Mucosa of descending colon (tissue), 3 donors: Measurements from ENCODE around the gene GPS2. TPM values are rescaled to one million over a fixed set of nuclear protein-coding genes. Genes with fewer than 3 reads are reported as not detected.
"Not testable (repeated sequence)": the region's sequence is repeated elsewhere in the genome, so short reads cannot be mapped to it uniquely, and the experiment has no call there.

Experiments
- ATAC-seq: fragments of 200-7000 bp; cut with Tn5 transposase; one replicate; pipeline ENCODE4 v1.9.1; 2020; ENCODE audit warnings: mild to moderate bottlenecking, moderate library complexity
- DNase-seq, 3 donors: peaks; one replicate each; pipeline ENCODE4 v3.0.0-alpha.2; 2020
- H3K36me3 ChIP-seq: fragments of 200-600 bp; one replicate; pipeline ENCODE4 v1.8.0; 2021; ENCODE audit warnings: low read depth, mild to moderate bottlenecking
- H3K4me1 ChIP-seq: fragments of 200-600 bp; one replicate; pipeline ENCODE4 v1.8.0; 2021; ENCODE audit warnings: low read depth, mild to moderate bottlenecking
- H3K4me3 ChIP-seq: fragments of 200-600 bp; one replicate; pipeline ENCODE4 v1.8.0; 2021; ENCODE audit warnings: mild to moderate bottlenecking
- H3K9me3 ChIP-seq: fragments of 200-600 bp; one replicate; pipeline ENCODE4 v1.8.0; 2021; ENCODE audit warnings: mild to moderate bottlenecking
- CTCF ChIP-seq: fragments of 200-600 bp; IDR thresholded peaks from one replicate; pipeline ENCODE4 v1.8.0; 2022; ENCODE audit warnings: antibody characterized with exemption, mild to moderate bottlenecking
- intact Hi-C, 2 donors: fragments of 100-400 bp; cut with DNase I in 1 of 2; cut with micrococcal nuclease in 1 of 2; formaldehyde crosslinking; loops; one replicate each; pipeline versions ENCODE4 v1.11.0 to v1.11.1; 2022; cut with DNase I, micrococcal nuclease
- total RNA-seq, 3 donors: library from RNA; stranded (reverse); fragmentation: NEBNext Ultra II Directional in 2 of 3; extraction: Animal tissue kit (Norgen Biotek cat#: 25700) in 2 of 3; gene quantifications; one replicate each; pipeline versions ENCODE4 v1.2.1 to v1.2.4, GENCODE V29; 2021 to 2023
- donor health status: DM: no; HTN: no; CAD: no; lungs with moderate emphysema.
- donor health status: DM: no; HTN: no; CAD: no.
- donor health status: DM: no; HTN: yes; CAD: no.

GPS2 gene
- total RNA-seq, 3 donors from 2014 or later: 68.1 to 89.8 (median 83.2) TPM

DNA sequence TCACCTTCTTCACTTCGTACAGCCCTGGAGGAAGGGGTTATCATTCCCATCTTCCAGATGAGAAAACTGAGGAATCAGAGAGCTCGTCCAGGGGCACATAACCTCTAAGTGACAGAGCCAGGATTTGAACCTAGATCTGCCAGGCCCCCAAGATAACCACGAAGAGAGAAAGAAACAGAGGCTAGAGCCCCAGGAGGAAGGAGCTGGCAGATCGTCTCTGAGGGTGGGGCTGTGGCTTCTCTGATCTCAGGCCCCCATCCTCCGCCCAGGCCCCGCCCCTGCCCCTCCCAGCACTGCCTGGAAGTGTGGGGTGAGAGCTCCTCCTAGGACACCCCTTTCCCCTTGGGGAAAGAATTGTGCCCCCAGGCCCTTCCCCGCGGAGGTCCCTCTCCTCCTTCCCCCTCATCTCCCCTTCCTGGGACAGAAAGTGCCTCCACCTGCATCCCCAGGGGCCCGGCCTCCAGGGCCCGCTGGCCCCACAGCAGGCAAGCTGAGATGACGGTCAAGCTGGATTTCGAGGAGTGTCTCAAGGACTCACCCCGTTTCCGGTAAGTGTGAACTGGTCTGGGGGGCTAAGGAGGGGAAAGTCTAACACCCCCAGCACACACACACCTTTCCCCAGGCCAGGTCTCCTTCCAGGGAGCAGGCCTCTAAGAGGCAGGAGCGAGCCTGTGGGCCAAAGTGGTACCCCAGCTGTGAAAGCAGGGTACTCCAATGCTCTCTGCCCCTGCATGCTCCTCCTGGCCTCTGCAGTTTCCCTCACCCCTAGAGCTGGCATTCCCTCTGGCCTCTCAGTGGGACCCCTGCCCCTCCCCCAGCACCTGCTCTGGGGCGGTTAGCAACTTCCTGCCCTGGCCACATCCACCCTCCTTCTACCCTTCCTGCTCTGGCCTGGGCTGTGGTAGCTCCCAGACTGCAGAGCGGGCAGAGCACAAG lies 21.3 kb upstream of the GPS2 start, which contains the start of gene ACAP1:
Gene ACAP1, plus strand, starts transcription at position 290 of the 936 bp plus-strand sequence. Its CDS starts 206 bp downstream, at position 496.
- Histone ChIP-seq H3K9me3 (no peaks in the 10 kb centered on the region), H3K4me3 (peak within 1 kb of the TSS; percentile 4), H3K4me1 (no peaks in the 10 kb centered on the region), H3K36me3 (no peaks in the 10 kb centered on the region)
- peak; percentile 72 to 92 (median 82) for DNase-seq
- intact Hi-C loops: no loop called here
- TF ChIP-seq CTCF: no peak
- peak; percentile 92 for ATAC-seq

GRCh38 chr17:7335765-7336164 lies 20.6 kb upstream of the GPS2 start:
- intact Hi-C loops, H3K4me3 ChIP-seq, DNase-seq: not testable (repeated sequence)

DNA sequence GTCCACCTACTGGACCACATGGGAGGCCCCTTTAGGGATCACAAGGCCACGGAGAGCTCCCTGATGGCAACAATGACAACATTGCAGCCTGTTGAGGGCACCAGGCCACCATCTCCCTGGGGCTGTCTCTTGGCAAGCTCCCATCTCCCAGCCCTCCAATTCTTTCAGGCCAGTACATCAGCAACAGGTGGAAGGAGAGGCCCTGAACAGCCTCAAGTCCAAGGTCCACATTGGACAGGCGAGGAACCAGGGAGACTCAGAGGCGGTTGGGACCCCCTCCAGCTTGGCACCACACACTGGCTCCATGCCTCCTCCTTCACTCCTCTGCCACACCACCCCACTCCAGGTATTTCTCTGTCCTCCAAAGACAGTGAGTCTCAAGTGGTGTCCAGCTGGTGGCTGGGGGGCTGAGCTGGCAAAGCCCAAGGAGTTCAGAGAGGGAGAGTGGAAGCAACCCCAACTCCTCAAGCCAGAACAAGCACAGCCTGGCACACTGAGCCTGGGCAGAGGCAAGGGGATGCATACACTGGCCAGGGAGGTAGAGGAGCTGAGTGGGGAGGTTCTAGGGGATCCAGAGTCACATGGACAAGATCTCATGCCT lies 19.9 kb upstream of the GPS2 start:
- DNase-seq: peak in 1 of 3 donors; percentile 34
- Histone ChIP-seq H3K4me3 (no peak overlapping the region), H3K36me3 (no peaks in the 10 kb centered on the region), H3K4me1 (peaks cover 3% of the 10 kb centered on the region), H3K9me3 (no peaks in the 10 kb centered on the region)
- TF ChIP-seq CTCF: no peak
- ATAC-seq: no peak
- intact Hi-C loops: no loop called here

More at GRCh38 chr17:7335765-7336164, 20.6 kb upstream of the GPS2 start:
- ATAC-seq, H3K4me1 ChIP-seq, H3K36me3 ChIP-seq, H3K9me3 ChIP-seq: not testable (repeated sequence)

- intact Hi-C loops, H3K36me3 ChIP-seq, ATAC-seq, H3K4me3 ChIP-seq, DNase-seq, H3K9me3 ChIP-seq: not testable (repeated sequence)
- peaks cover 12% of the 10 kb centered on the region for H3K4me1 ChIP-seq
Measured at GRCh38 chr17:7332600-7333069, 17.5 kb upstream of the GPS2 start.

DNA sequence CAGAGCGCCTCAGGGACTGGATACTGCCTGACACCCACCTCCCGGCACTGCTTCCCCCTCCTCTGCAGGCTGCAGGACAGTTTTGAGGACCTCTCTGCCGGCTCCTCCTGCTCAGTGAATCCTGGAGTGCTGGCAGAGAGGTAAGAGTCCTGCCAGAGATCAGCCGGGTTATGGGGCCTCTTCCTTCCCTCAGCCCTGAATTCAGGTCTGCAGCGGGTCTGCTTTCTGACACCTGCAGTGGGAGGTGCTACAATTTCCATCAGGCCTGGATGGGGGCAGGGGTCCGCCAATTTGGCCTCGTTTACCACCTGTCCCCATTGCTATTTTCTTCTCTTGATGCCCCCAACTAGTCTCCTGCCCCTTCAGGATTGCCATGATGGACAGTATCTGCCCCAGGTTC lies 17.0 kb upstream of the GPS2 start:
- DNase-seq (no peak), ATAC-seq (no peak)
- Histone ChIP-seq H3K36me3 (peaks cover 3% of the 10 kb centered on the region), H3K4me1 (peaks cover 12% of the 10 kb centered on the region), H3K4me3 (no peak overlapping the region), H3K9me3 (no peaks in the 10 kb centered on the region)
- intact Hi-C loops: no loop called here
- TF ChIP-seq CTCF: no peak

- H3K36me3 ChIP-seq: peaks cover 3% of the 10 kb centered on the region
- H3K4me3 ChIP-seq: no peak overlapping the region
- peak in 1 of 3 donors; percentile 57 for DNase-seq
- peaks cover 12% of the 10 kb centered on the region for H3K4me1 ChIP-seq
- TF ChIP-seq CTCF: no peak
- H3K9me3 ChIP-seq: no peaks in the 10 kb centered on the region
- no peak for ATAC-seq
- intact Hi-C loops: no loop called here
Measured at GRCh38 chr17:7330638-7331015, 15.5 kb upstream of the GPS2 start.
